Choroid plexus epithelial cell (primary cell): ENCODE measurements around the gene VPS39.
"Not testable (repeated sequence)": the region's sequence is repeated elsewhere in the genome, so short reads cannot be mapped to it uniquely, and the experiment has no call there.

Experiments
- DNase-seq: peaks from one replicate; pipeline ENCODE4 v3.0.0-alpha.2; 2010; ENCODE audit warnings: low read depth
- H3K4me3 ChIP-seq: 2 replicates; pipeline ENCODE4 v1.5.1; 2011; ENCODE audit warnings: low read depth, mild to moderate bottlenecking, control low read depth, low read length, moderate library complexity
- CTCF ChIP-seq: conservative IDR thresholded peaks from 2 replicates; pipeline ENCODE4 v1.5.1; 2011; ENCODE audit warnings: low read depth, mild to moderate bottlenecking, control low read depth, inconsistent platforms, low read length, moderate library complexity

The VPS39 gene

GRCh38 chr15:42207674-42208579, at the start of gene VPS39:
Gene VPS39, minus strand, starts transcription at chr15:42208304. Its CDS starts 151 bp downstream, at chr15:42208153.
- peak within 1 kb of the TSS; percentile 86 for H3K4me3 ChIP-seq
- TF ChIP-seq CTCF, result no peak
- DNase-seq, result peak; percentile 90

- no peak overlapping the region for H3K4me3 ChIP-seq
- no peak for TF ChIP-seq CTCF
- no peak for DNase-seq
Measured at GRCh38 chr15:42253300-42253699, 45.2 kb upstream of the VPS39 start.

GRCh38 chr15:42240823-42241222, 32.7 kb upstream of the VPS39 start:
- DNase-seq, result no peak
- no peak for TF ChIP-seq CTCF
- no peak overlapping the region for H3K4me3 ChIP-seq

- no peak overlapping the region for H3K4me3 ChIP-seq
- peak; percentile 46 for DNase-seq
- TF ChIP-seq CTCF, result no peak
Measured at GRCh38 chr15:42239528-42240182, 31.6 kb upstream of the VPS39 start.

GRCh38 chr15:42233107-42233506, 25.0 kb upstream of the VPS39 start:
- no peak for DNase-seq
- H3K4me3 ChIP-seq, result no peak overlapping the region
- TF ChIP-seq CTCF, result no peak

GRCh38 chr15:42232606-42233005, 24.5 kb upstream of the VPS39 start:
- no peak for TF ChIP-seq CTCF
- no peak for DNase-seq
- no peak overlapping the region for H3K4me3 ChIP-seq

- H3K4me3 ChIP-seq, result no peak overlapping the region
- no peak for DNase-seq
Measured at GRCh38 chr15:42231088-42231487, 23.0 kb upstream of the VPS39 start.

GRCh38 chr15:42228981-42229380, 20.9 kb upstream of the VPS39 start:
- not testable (repeated sequence) for DNase-seq, H3K4me3 ChIP-seq

More at GRCh38 chr15:42231088-42231487, 23.0 kb upstream of the VPS39 start:
- no peak for TF ChIP-seq CTCF
